OCI-LY1 (cell line): ENCODE measurements around the gene NPAS3.

Source experiments
- CTCF ChIP-seq: fragments of 200-600 bp; sonication (generic), shearing (Covaris generic); IDR thresholded peaks from 2 replicates; pipeline ENCODE4 v1.5.1; 2017; ENCODE audit warnings: mild to moderate bottlenecking, antibody characterized with exemption, low read length, moderate library complexity, mixed read lengths
- EZH2 ChIP-seq: fragments of 200-600 bp; sonication (generic), shearing (Covaris generic); IDR thresholded peaks from 2 replicates; pipeline ENCODE4 v1.8.0; 2017; ENCODE audit warnings: borderline replicate concordance, mixed run types, mild to moderate bottlenecking, antibody characterized with exemption, low read length, moderate library complexity, mixed read lengths

DNA sequence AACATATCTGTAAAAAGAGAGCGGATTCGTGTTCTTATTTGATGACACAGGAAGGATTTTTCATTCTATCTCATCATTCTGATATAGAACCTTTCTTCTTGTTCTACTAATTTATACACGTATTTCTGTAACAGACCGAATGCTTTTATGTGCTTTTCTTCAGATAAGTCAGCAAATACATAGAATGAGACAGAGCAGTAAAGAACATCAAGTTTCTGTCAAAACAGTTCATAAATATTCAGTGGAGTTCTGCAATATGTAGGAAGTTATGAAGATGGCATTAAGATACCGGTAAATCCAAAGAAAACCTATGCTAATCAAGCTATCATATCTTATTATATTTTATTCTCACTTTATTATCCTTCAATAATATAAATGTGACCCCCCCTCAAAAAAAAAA is 731.6 kb downstream of the NPAS3 start:
- TF ChIP-seq CTCF (no peak), EZH2 (no peak)
